Measurements from ENCODE around the gene AMPH.

GRCh38 chr7:38679419-38679818 is 48.2 kb upstream of the AMPH start:
- TF ChIP-seq POLR2A (IDR thresholded peaks at IDR 0.05; ENCODE audit: borderline replicate concordance, extremely low read depth, insufficient read depth, insufficient read length) (no peak), CTCF (IDR thresholded peaks at IDR 0.05 in 2 of 3, conservative IDR thresholded peaks at IDR 0.05 in 1 of 3; ENCODE audit: borderline replicate concordance in 1 of 3, insufficient read depth in 1 of 3, low read depth in 2 of 3, low read length in 2 of 3) (no peak), POLR2AphosphoS5 (IDR thresholded peaks at IDR 0.05; ENCODE audit: low read depth, low read length) (no peak), REST (IDR thresholded peaks at IDR 0.05; ENCODE audit: low read depth) (no peak), SRF (IDR thresholded peaks at IDR 0.05; ENCODE audit: low read depth) (no peak), EZH2 (IDR thresholded peaks at IDR 0.05) (no peak)

Data from HCT116 (cell line).